ENCODE measurements around the gene MYL9. TPM values are rescaled to one million over a fixed set of nuclear protein-coding genes. Genes with fewer than 3 reads are reported as not detected.

The MYL9 gene
- total RNA-seq, 1 experiment from 2014 or later: 49.3 TPM

GRCh38 chr20:36528176-36528874, 13.0 kb upstream of the MYL9 start:
- RAD21 ChIA-PET (ENCODE audit: low non-redundant PET in 1 of 2, low total read pairs in 2 of 2, uncharacterized antibody in 2 of 2, unreplicated experiment in 2 of 2): no interaction called here
- H3K27me3 ChIP-seq (ENCODE audit: insufficient read depth, low read length): no peaks in the 10 kb centered on the region
- H3K4me2 ChIP-seq (ENCODE audit: low read length): no peak overlapping the region
- POLR2A ChIA-PET: no interaction called here
- no peaks in the 10 kb centered on the region for H4K20me1 ChIP-seq (ENCODE audit: insufficient read depth)
- BruUV-seq (replicated peaks): no TSS peak
- H3K9me3 ChIP-seq (ENCODE audit: control insufficient read depth in 1 of 2, insufficient read depth in 1 of 2, low read depth in 1 of 2, low read length in 2 of 2): no peaks in the 10 kb centered on the region
- H3K36me3 ChIP-seq (ENCODE audit: control insufficient read depth in 1 of 2, insufficient read depth in 2 of 2, low read length in 2 of 2): peaks cover 0 to 15% of the 10 kb centered on the region in 2 experiments; a peak in 3 of 4 replicates
- H3K27ac ChIP-seq (ENCODE audit: low read depth, low read length): no peak overlapping the region
- no peak overlapping the region for H2AFZ ChIP-seq (ENCODE audit: low read depth, low read length, poor library complexity, severe bottlenecking)
- TF ChIP-seq SRF (IDR thresholded peaks at IDR 0.05; ENCODE audit: low read depth) (no peak), EGR1 (IDR thresholded peaks at IDR 0.05; ENCODE audit: low read depth) (no peak), TCF7L2 (IDR thresholded peaks at IDR 0.05; ENCODE audit: borderline replicate concordance, extremely low read depth, insufficient read depth, insufficient read length) (no peak), JUND (IDR thresholded peaks at IDR 0.05) (no peak), SIN3A (IDR thresholded peaks at IDR 0.05; ENCODE audit: low read depth) (no peak), ZNF274 (IDR thresholded peaks at IDR 0.05; ENCODE audit: low read depth, low read length) (no peak), EZH2phosphoT487 (IDR thresholded peaks at IDR 0.05; ENCODE audit: borderline replicate concordance) (no peak), FOSL1 (IDR thresholded peaks at IDR 0.05; ENCODE audit: low read depth) (no peak)
- H3K4me3 ChIP-seq (replicated peaks in 1 of 2; ENCODE audit: low read depth in 1 of 2, low read length in 2 of 2): no peak overlapping the region
- no peak overlapping the region for H3K9ac ChIP-seq (ENCODE audit: low read length)
- CTCF ChIA-PET: no interaction called here
- intact Hi-C loops (cut with micrococcal nuclease): no loop called here
- no peaks in the 10 kb centered on the region for H3K4me1 ChIP-seq (ENCODE audit: control insufficient read depth in 1 of 2, insufficient read depth in 2 of 2, low read length in 2 of 2)
- DNase-seq (ENCODE audit: low read depth, low spot score): no peak
- no peaks in the 10 kb centered on the region for H3K9me2 ChIP-seq (ENCODE audit: insufficient read depth)
- H3K79me2 ChIP-seq (ENCODE audit: insufficient read depth, low read length): no peaks in the 10 kb centered on the region
- ATAC-seq: no peak

DNA sequence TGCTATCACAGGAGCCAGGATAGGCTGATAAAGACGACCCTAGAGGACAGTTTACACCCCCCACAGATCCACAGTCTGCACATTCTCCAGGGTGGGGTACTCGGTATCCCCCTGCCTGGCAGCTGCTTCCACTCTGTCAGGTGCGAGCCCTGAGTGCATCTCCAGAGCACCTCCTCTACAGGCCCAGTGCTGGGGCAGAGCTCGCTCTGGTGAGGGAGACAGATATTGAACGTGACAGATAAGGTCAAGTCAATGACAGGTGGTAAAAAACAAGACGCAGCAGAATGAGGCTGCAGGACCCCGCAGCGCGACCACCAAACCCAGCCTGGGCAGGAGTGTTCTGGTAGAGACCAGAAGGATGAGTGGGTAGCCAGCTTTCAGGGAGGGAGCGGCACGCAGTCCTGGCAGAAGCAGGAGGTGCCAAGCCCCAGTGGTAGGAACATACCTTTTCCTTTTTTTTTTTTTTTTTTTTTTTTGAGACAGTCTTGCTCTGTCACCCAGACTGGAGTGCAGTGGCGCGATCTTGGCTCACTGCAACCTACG, 12.4 kb upstream of the MYL9 start:
- POLR2A ChIA-PET: no interaction called here
- H3K9ac ChIP-seq (ENCODE audit: low read length): no peak overlapping the region
- BruUV-seq (replicated peaks): no TSS peak

More for the DNA sequence above, 12.4 kb upstream of the MYL9 start:
- no peak for ATAC-seq
- Histone ChIP-seq H3K27me3 (ENCODE audit: insufficient read depth, low read length) (no peaks in the 10 kb centered on the region), H3K27ac (ENCODE audit: low read depth, low read length) (no peak overlapping the region), H3K36me3 (ENCODE audit: control insufficient read depth in 1 of 2, insufficient read depth in 2 of 2, low read length in 2 of 2) (peaks cover 0 to 15% of the 10 kb centered on the region in 2 experiments; a peak in 3 of 4 replicates), H3K9me2 (ENCODE audit: insufficient read depth) (no peaks in the 10 kb centered on the region), H3K4me2 (ENCODE audit: low read length) (no peak overlapping the region), H3K4me1 (ENCODE audit: control insufficient read depth in 1 of 2, insufficient read depth in 2 of 2, low read length in 2 of 2) (no peaks in the 10 kb centered on the region), H3K79me2 (ENCODE audit: insufficient read depth, low read length) (no peaks in the 10 kb centered on the region), H4K20me1 (ENCODE audit: insufficient read depth) (no peaks in the 10 kb centered on the region), H3K9me3 (ENCODE audit: control insufficient read depth in 1 of 2, insufficient read depth in 1 of 2, low read depth in 1 of 2, low read length in 2 of 2) (no peaks in the 10 kb centered on the region), H2AFZ (ENCODE audit: low read depth, low read length, poor library complexity, severe bottlenecking) (no peak overlapping the region), H3K4me3 (replicated peaks in 1 of 2; ENCODE audit: low read depth in 1 of 2, low read length in 2 of 2) (no peak overlapping the region)
- RAD21 ChIA-PET (ENCODE audit: low non-redundant PET in 1 of 2, low total read pairs in 2 of 2, uncharacterized antibody in 2 of 2, unreplicated experiment in 2 of 2): no interaction called here
- CTCF ChIA-PET: no interaction called here
- TF ChIP-seq EZH2 (IDR thresholded peaks at IDR 0.05): no peak
- no peak for TF ChIP-seq RAD21 (IDR thresholded peaks at IDR 0.05; ENCODE audit: low read depth)
- TF ChIP-seq CBX3 (IDR thresholded peaks at IDR 0.05; ENCODE audit: low read depth): no peak
- TF ChIP-seq POLR2AphosphoS5 (IDR thresholded peaks at IDR 0.05; ENCODE audit: low read depth, low read length): no peak
- TF ChIP-seq, protein P1, sequence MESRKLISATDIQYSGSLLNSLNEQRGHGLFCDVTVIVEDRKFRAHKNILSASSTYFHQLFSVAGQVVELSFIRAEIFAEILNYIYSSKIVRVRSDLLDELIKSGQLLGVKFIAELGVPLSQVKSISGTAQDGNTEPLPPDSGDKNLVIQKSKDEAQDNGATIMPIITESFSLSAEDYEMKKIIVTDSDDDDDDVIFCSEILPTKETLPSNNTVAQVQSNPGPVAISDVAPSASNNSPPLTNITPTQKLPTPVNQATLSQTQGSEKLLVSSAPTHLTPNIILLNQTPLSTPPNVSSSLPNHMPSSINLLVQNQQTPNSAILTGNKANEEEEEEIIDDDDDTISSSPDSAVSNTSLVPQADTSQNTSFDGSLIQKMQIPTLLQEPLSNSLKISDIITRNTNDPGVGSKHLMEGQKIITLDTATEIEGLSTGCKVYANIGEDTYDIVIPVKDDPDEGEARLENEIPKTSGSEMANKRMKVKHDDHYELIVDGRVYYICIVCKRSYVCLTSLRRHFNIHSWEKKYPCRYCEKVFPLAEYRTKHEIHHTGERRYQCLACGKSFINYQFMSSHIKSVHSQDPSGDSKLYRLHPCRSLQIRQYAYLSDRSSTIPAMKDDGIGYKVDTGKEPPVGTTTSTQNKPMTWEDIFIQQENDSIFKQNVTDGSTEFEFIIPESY (IDR thresholded peaks at IDR 0.05; ENCODE audit: extremely low read depth, insufficient replicate concordance, low read length): no peak
- TF ChIP-seq CEBPB (IDR thresholded peaks at IDR 0.05; ENCODE audit: low read depth): no peak
- no peak for TF ChIP-seq POLR2A (IDR thresholded peaks at IDR 0.05; ENCODE audit: borderline replicate concordance, extremely low read depth, insufficient read depth, insufficient read length)
- no peak for TF ChIP-seq ZNF274 (IDR thresholded peaks at IDR 0.05; ENCODE audit: low read depth, low read length)
- no peak for TF ChIP-seq ATF3 (IDR thresholded peaks at IDR 0.05)
- TF ChIP-seq TCF7L2 (IDR thresholded peaks at IDR 0.05; ENCODE audit: borderline replicate concordance, extremely low read depth, insufficient read depth, insufficient read length): no peak
- TF ChIP-seq FOSL1 (IDR thresholded peaks at IDR 0.05; ENCODE audit: low read depth): no peak
- intact Hi-C loops (cut with micrococcal nuclease): no loop called here
- no peak for DNase-seq (ENCODE audit: low read depth, low spot score)

Measured in HCT116 (cell line).